ENCODE measurements around the gene SLC45A1.

SLC45A1 gene

GRCh38 chr1:8324176-8324810 lies 6.4 kb downstream of the SLC45A1 start:
- no peaks in the 10 kb centered on the region for H3K27me3 ChIP-seq (ENCODE audit: control insufficient read depth in 1 of 2, insufficient read depth in 2 of 2, low read length in 2 of 2)
- no peaks in the 10 kb centered on the region for H3K4me1 ChIP-seq (ENCODE audit: control insufficient read depth in 1 of 2, insufficient read depth in 2 of 2, low read length in 2 of 2)
- H3K4me3 ChIP-seq (ENCODE audit: low read depth in 1 of 2, low read length in 2 of 2) = no peak overlapping the region
- no peak overlapping the region for H3K9ac ChIP-seq (ENCODE audit: low read depth in 1 of 2, low read length in 2 of 2)
- no peak overlapping the region for H3K27ac ChIP-seq (ENCODE audit: low read depth, low read length)
- H3K9me3 ChIP-seq (ENCODE audit: control insufficient read depth in 1 of 2, low read length in 2 of 2) = no peaks in the 10 kb centered on the region
- no peaks in the 10 kb centered on the region for H3K36me3 ChIP-seq (ENCODE audit: control insufficient read depth in 1 of 2, insufficient read depth in 2 of 2, low read length in 2 of 2)

- Histone ChIP-seq H3K4me3 (ENCODE audit: low read depth in 1 of 2, low read length in 2 of 2) (no peak overlapping the region), H3K27me3 (ENCODE audit: control insufficient read depth in 1 of 2, insufficient read depth in 2 of 2, low read length in 2 of 2) (no peaks in the 10 kb centered on the region), H3K9me3 (ENCODE audit: control insufficient read depth in 1 of 2, low read length in 2 of 2) (no peaks in the 10 kb centered on the region), H3K36me3 (ENCODE audit: control insufficient read depth in 1 of 2, insufficient read depth in 2 of 2, low read length in 2 of 2) (no peaks in the 10 kb centered on the region), H3K4me1 (ENCODE audit: control insufficient read depth in 1 of 2, insufficient read depth in 2 of 2, low read length in 2 of 2) (no peaks in the 10 kb centered on the region), H3K27ac (ENCODE audit: low read depth, low read length) (no peak overlapping the region), H3K9ac (ENCODE audit: low read depth in 1 of 2, low read length in 2 of 2) (no peak overlapping the region)
These were observed 7.9 kb downstream of the SLC45A1 start for GRCh38 chr1:8325771-8326170.

- no peaks in the 10 kb centered on the region for H3K27me3 ChIP-seq (ENCODE audit: control insufficient read depth in 1 of 2, insufficient read depth in 2 of 2, low read length in 2 of 2)
- no peak overlapping the region for H3K9ac ChIP-seq (ENCODE audit: low read depth in 1 of 2, low read length in 2 of 2)
- H3K4me3 ChIP-seq (ENCODE audit: low read depth in 1 of 2, low read length in 2 of 2) = no peak overlapping the region
- no peaks in the 10 kb centered on the region for H3K9me3 ChIP-seq (ENCODE audit: control insufficient read depth in 1 of 2, low read length in 2 of 2)
- H3K27ac ChIP-seq (ENCODE audit: low read depth, low read length) = no peak overlapping the region
- H3K4me1 ChIP-seq (ENCODE audit: control insufficient read depth in 1 of 2, insufficient read depth in 2 of 2, low read length in 2 of 2) = no peaks in the 10 kb centered on the region
- H3K36me3 ChIP-seq (ENCODE audit: control insufficient read depth in 1 of 2, insufficient read depth in 2 of 2, low read length in 2 of 2) = no peaks in the 10 kb centered on the region
These were observed 8.4 kb downstream of the SLC45A1 start for GRCh38 chr1:8326265-8326664.

- H3K27me3 ChIP-seq (ENCODE audit: control insufficient read depth in 1 of 2, insufficient read depth in 2 of 2, low read length in 2 of 2) = no peaks in the 10 kb centered on the region
- H3K4me1 ChIP-seq (ENCODE audit: control insufficient read depth in 1 of 2, insufficient read depth in 2 of 2, low read length in 2 of 2) = no peaks in the 10 kb centered on the region
- no peaks in the 10 kb centered on the region for H3K36me3 ChIP-seq (ENCODE audit: control insufficient read depth in 1 of 2, insufficient read depth in 2 of 2, low read length in 2 of 2)
- no peak overlapping the region for H3K9ac ChIP-seq (ENCODE audit: low read depth in 1 of 2, low read length in 2 of 2)
- no peak overlapping the region for H3K27ac ChIP-seq (ENCODE audit: low read depth, low read length)
- H3K4me3 ChIP-seq (ENCODE audit: low read depth in 1 of 2, low read length in 2 of 2) = no peak overlapping the region
- no peaks in the 10 kb centered on the region for H3K9me3 ChIP-seq (ENCODE audit: control insufficient read depth in 1 of 2, low read length in 2 of 2)
These were observed 10.4 kb downstream of the SLC45A1 start for GRCh38 chr1:8328271-8328670.

- H3K4me1 ChIP-seq (ENCODE audit: control insufficient read depth in 1 of 2, insufficient read depth in 2 of 2, low read length in 2 of 2) = no peaks in the 10 kb centered on the region
- H3K9ac ChIP-seq (ENCODE audit: low read depth in 1 of 2, low read length in 2 of 2) = no peak overlapping the region
- H3K4me3 ChIP-seq (ENCODE audit: low read depth in 1 of 2, low read length in 2 of 2) = no peak overlapping the region
- H3K27ac ChIP-seq (ENCODE audit: low read depth, low read length) = no peak overlapping the region
- no peaks in the 10 kb centered on the region for H3K9me3 ChIP-seq (ENCODE audit: control insufficient read depth in 1 of 2, low read length in 2 of 2)
- no peaks in the 10 kb centered on the region for H3K27me3 ChIP-seq (ENCODE audit: control insufficient read depth in 1 of 2, insufficient read depth in 2 of 2, low read length in 2 of 2)
- H3K36me3 ChIP-seq (ENCODE audit: control insufficient read depth in 1 of 2, insufficient read depth in 2 of 2, low read length in 2 of 2) = no peaks in the 10 kb centered on the region
These were observed 11.5 kb downstream of the SLC45A1 start for GRCh38 chr1:8329439-8329838.

- H3K9ac ChIP-seq (ENCODE audit: low read depth in 1 of 2, low read length in 2 of 2) = no peak overlapping the region
- H3K4me3 ChIP-seq (ENCODE audit: low read depth in 1 of 2, low read length in 2 of 2) = no peak overlapping the region
- H3K27ac ChIP-seq (ENCODE audit: low read depth, low read length) = no peak overlapping the region
- no peaks in the 10 kb centered on the region for H3K4me1 ChIP-seq (ENCODE audit: control insufficient read depth in 1 of 2, insufficient read depth in 2 of 2, low read length in 2 of 2)
- H3K27me3 ChIP-seq (ENCODE audit: control insufficient read depth in 1 of 2, insufficient read depth in 2 of 2, low read length in 2 of 2) = no peaks in the 10 kb centered on the region
- H3K36me3 ChIP-seq (ENCODE audit: control insufficient read depth in 1 of 2, insufficient read depth in 2 of 2, low read length in 2 of 2) = no peaks in the 10 kb centered on the region
- no peaks in the 10 kb centered on the region for H3K9me3 ChIP-seq (ENCODE audit: control insufficient read depth in 1 of 2, low read length in 2 of 2)
These were observed 11.9 kb downstream of the SLC45A1 start for GRCh38 chr1:8329858-8330257.

GRCh38 chr1:8330271-8331125 lies 12.6 kb downstream of the SLC45A1 start:
- Histone ChIP-seq H3K4me1 (ENCODE audit: control insufficient read depth in 1 of 2, insufficient read depth in 2 of 2, low read length in 2 of 2) (no peaks in the 10 kb centered on the region), H3K4me3 (ENCODE audit: low read depth in 1 of 2, low read length in 2 of 2) (no peak overlapping the region), H3K9me3 (ENCODE audit: control insufficient read depth in 1 of 2, low read length in 2 of 2) (no peaks in the 10 kb centered on the region), H3K27ac (ENCODE audit: low read depth, low read length) (no peak overlapping the region), H3K9ac (ENCODE audit: low read depth in 1 of 2, low read length in 2 of 2) (no peak overlapping the region), H3K36me3 (ENCODE audit: control insufficient read depth in 1 of 2, insufficient read depth in 2 of 2, low read length in 2 of 2) (no peaks in the 10 kb centered on the region), H3K27me3 (ENCODE audit: control insufficient read depth in 1 of 2, insufficient read depth in 2 of 2, low read length in 2 of 2) (no peaks in the 10 kb centered on the region)

GRCh38 chr1:8332806-8333205 lies 14.9 kb downstream of the SLC45A1 start:
- H3K9ac ChIP-seq (ENCODE audit: low read depth in 1 of 2, low read length in 2 of 2) = no peak overlapping the region
- H3K4me3 ChIP-seq (ENCODE audit: low read depth in 1 of 2, low read length in 2 of 2) = no peak overlapping the region
- no peaks in the 10 kb centered on the region for H3K4me1 ChIP-seq (ENCODE audit: control insufficient read depth in 1 of 2, insufficient read depth in 2 of 2, low read length in 2 of 2)
- no peaks in the 10 kb centered on the region for H3K36me3 ChIP-seq (ENCODE audit: control insufficient read depth in 1 of 2, insufficient read depth in 2 of 2, low read length in 2 of 2)
- H3K27ac ChIP-seq (ENCODE audit: low read depth, low read length) = no peak overlapping the region
- no peaks in the 10 kb centered on the region for H3K9me3 ChIP-seq (ENCODE audit: control insufficient read depth in 1 of 2, low read length in 2 of 2)
- no peaks in the 10 kb centered on the region for H3K27me3 ChIP-seq (ENCODE audit: control insufficient read depth in 1 of 2, insufficient read depth in 2 of 2, low read length in 2 of 2)

- Histone ChIP-seq H3K4me1 (ENCODE audit: control insufficient read depth in 1 of 2, insufficient read depth in 2 of 2, low read length in 2 of 2) (no peaks in the 10 kb centered on the region), H3K27ac (ENCODE audit: low read depth, low read length) (no peak overlapping the region), H3K27me3 (ENCODE audit: control insufficient read depth in 1 of 2, insufficient read depth in 2 of 2, low read length in 2 of 2) (no peaks in the 10 kb centered on the region), H3K9ac (ENCODE audit: low read depth in 1 of 2, low read length in 2 of 2) (no peak overlapping the region), H3K4me3 (ENCODE audit: low read depth in 1 of 2, low read length in 2 of 2) (no peak overlapping the region), H3K9me3 (ENCODE audit: control insufficient read depth in 1 of 2, low read length in 2 of 2) (no peaks in the 10 kb centered on the region), H3K36me3 (ENCODE audit: control insufficient read depth in 1 of 2, insufficient read depth in 2 of 2, low read length in 2 of 2) (no peaks in the 10 kb centered on the region)
These were observed 15.5 kb downstream of the SLC45A1 start for GRCh38 chr1:8333246-8333987.
